HepG2 (cell line): Measurements from ENCODE around the gene CFAP73. TPM values are rescaled to one million over a fixed set of nuclear protein-coding genes. Genes with fewer than 3 reads are reported as not detected.

ENCODE experiments used
- ATAC-seq: fragments of 200-7000 bp; cut with Tn5 transposase; 3 replicates; pipeline ENCODE4 v1.9.1; 2020; ENCODE audit warnings: mild to moderate bottlenecking, moderate library complexity
- BruUV-seq: library from RNA; stranded (reverse); fragments of 400-500 nt; replicated peaks from 2 replicates; lab custom pipeline; 2021; lab: Mats Ljungman, UMichigan
- CTCF ChIA-PET: fragments of 300-600 bp; formaldehyde crosslinking; extraction: SDS; loops from one replicate; lab custom pipeline; 2021; ENCODE audit warnings: low total read pairs, inconsistent platforms, low intra/inter-chr PET ratio; lab: Yijun Ruan, JAX
- POLR2A ChIA-PET: fragments of 350-600 bp; sonication (Branson Sonifier 250); formaldehyde crosslinking; loops from one replicate; lab custom pipeline; 2020; ENCODE audit warnings: antibody characterized with exemption, inconsistent platforms; lab: Yijun Ruan, JAX
- DNase-seq: peaks from one replicate; pipeline ENCODE4 v3.0.0-alpha.2; 2015; ENCODE audit warnings: low spot score
- FAIRE-seq: peaks from 3 replicates; lab custom pipeline; 2011; peaks lifted over from hg19 to GRCh38; lab: Jason Lieb, UNC
- H2AFZ ChIP-seq: one replicate; pipeline ENCODE4 v1.6.1; 2011; ENCODE audit warnings: low read length, inconsistent platforms
- H3K27ac ChIP-seq: fragments of 300-600 bp; 3 replicates; pipeline ENCODE4 v1.8.0; 2011; ENCODE audit warnings: mixed run types, mild to moderate bottlenecking, mixed read lengths, low read length, inconsistent platforms; ENCODE audit not compliant: insufficient read depth; ENCODE audit errors: extremely low read length
- H3K27me3 ChIP-seq, 2 experiments: fragments of 200-600 bp in 1 of 2; 2 replicates in 1 of 2; 3 replicates in 1 of 2; pipeline versions ENCODE4 v1.6.0 to v1.8.0; 2011; ENCODE audit warnings: low read length in 2 of 2, mild to moderate bottlenecking in 2 of 2, moderate library complexity in 2 of 2, inconsistent platforms in 1 of 2; ENCODE audit not compliant: insufficient read depth in 2 of 2, control insufficient read depth in 1 of 2
- H3K36me3 ChIP-seq, 2 experiments: fragments of 200-600 bp in 1 of 2; replicated peaks in 1 of 2; 2 replicates in 1 of 2; 3 replicates in 1 of 2; pipeline versions ENCODE4 v1.5.1 to v1.8.0; 2011; ENCODE audit warnings: low read length in 2 of 2, inconsistent platforms in 1 of 2; ENCODE audit not compliant: insufficient read depth in 2 of 2, control insufficient read depth in 1 of 2
- H3K4me1 ChIP-seq: 2 replicates; pipeline ENCODE4 v1.5.1; 2012; ENCODE audit warnings: low read length, inconsistent platforms; ENCODE audit not compliant: insufficient read depth
- H3K4me2 ChIP-seq: 2 replicates; pipeline ENCODE4 v1.6.0; 2011; ENCODE audit warnings: low read depth, low read length, inconsistent platforms
- H3K4me3 ChIP-seq, 3 experiments: fragments of 200-600 bp in 1 of 3; sonication (generic), shearing (Covaris generic) in 1 of 3; replicated peaks in 1 of 3; 2 replicates each; pipeline ENCODE4 v1.5.1; 2011 to 2016; ENCODE audit warnings: low read length in 3 of 3, inconsistent platforms in 2 of 3, low read depth in 2 of 3, mild to moderate bottlenecking in 2 of 3, control low read depth in 1 of 3, mixed read lengths in 1 of 3; ENCODE audit not compliant: insufficient read depth in 1 of 3
- H3K79me2 ChIP-seq: one replicate; pipeline ENCODE4 v1.6.1; 2011; ENCODE audit warnings: low read length, inconsistent platforms; ENCODE audit not compliant: insufficient read depth
- H3K9ac ChIP-seq: 2 replicates; pipeline ENCODE4 v1.6.0; 2011; ENCODE audit warnings: mild to moderate bottlenecking, low read depth, low read length, inconsistent platforms; ENCODE audit not compliant: insufficient read depth
- H3K9me3 ChIP-seq: 2 replicates; pipeline ENCODE4 v1.5.1; 2012; ENCODE audit warnings: mild to moderate bottlenecking, low read length
- H4K20me1 ChIP-seq: 2 replicates; pipeline ENCODE4 v1.6.0; 2011; ENCODE audit warnings: inconsistent platforms, mild to moderate bottlenecking, low read length, moderate library complexity; ENCODE audit not compliant: insufficient read depth
- AGO2 ChIP-seq: fragments of 200-400 bp; formaldehyde crosslinking; optimal IDR thresholded peaks from 2 replicates; pipeline ENCODE3; 2017; ENCODE audit warnings: mild to moderate bottlenecking, low read depth, low read length, moderate library complexity
- ATF7 ChIP-seq, 2 experiments: fragments of 450-650 bp in 1 of 2; sonication (generic) in 1 of 2; formaldehyde crosslinking in 1 of 2; IDR thresholded peaks; 2 replicates each; pipeline versions ENCODE4 v1.4.0 to v1.6.1; 2016 to 2020; ENCODE audit warnings: antibody characterized with exemption in 1 of 2, mild to moderate bottlenecking in 1 of 2, missing genetic modification reagents in 1 of 2
- HNF4A ChIP-seq: sonication (generic); formaldehyde crosslinking; IDR thresholded peaks from 2 replicates; pipeline ENCODE4 v1.4.0; 2020; ENCODE audit warnings: missing genetic modification reagents
- MAZ ChIP-seq, 2 experiments: sonication (generic) in 1 of 2; formaldehyde crosslinking in 1 of 2; IDR thresholded peaks; 2 replicates each; pipeline versions ENCODE4 v1.5.0 to v1.6.1; 2012 to 2020; ENCODE audit warnings: low read depth in 2 of 2, mild to moderate bottlenecking in 2 of 2, borderline replicate concordance in 1 of 2, improper control_type of control experiment in 1 of 2, low read length in 1 of 2, missing genetic modification reagents in 1 of 2, moderate library complexity in 1 of 2
- MXD4 ChIP-seq: IDR thresholded peaks from 2 replicates; pipeline ENCODE4 v1.6.1; 2016; ENCODE audit warnings: mild to moderate bottlenecking, missing biosample characterization, missing genetic modification reagents
- NFYB ChIP-seq: sonication (generic); formaldehyde crosslinking; IDR thresholded peaks from 2 replicates; pipeline ENCODE4 v1.4.0; 2020; ENCODE audit warnings: missing genetic modification reagents
- RCOR2 ChIP-seq: IDR thresholded peaks from 2 replicates; pipeline ENCODE4 v1.6.1; 2016; ENCODE audit warnings: missing biosample characterization, missing genetic modification reagents
- SNAPC2 ChIP-seq: sonication (generic); formaldehyde crosslinking; IDR thresholded peaks from 2 replicates; pipeline ENCODE4 v1.8.1; 2022; ENCODE audit warnings: mild to moderate bottlenecking, missing genetic modification reagents
- ZFX ChIP-seq: sonication (generic); formaldehyde crosslinking; IDR thresholded peaks from 2 replicates; pipeline ENCODE4 v1.4.0; 2020; ENCODE audit warnings: mild to moderate bottlenecking, low read depth, missing genetic modification reagents, moderate library complexity
- ZNF678 ChIP-seq: sonication (generic); formaldehyde crosslinking; IDR thresholded peaks from 2 replicates; pipeline ENCODE4 v1.4.0; 2020; ENCODE audit warnings: mild to moderate bottlenecking, missing genetic modification reagents
- ZNF768 ChIP-seq: sonication (generic); formaldehyde crosslinking; IDR thresholded peaks from 2 replicates; pipeline ENCODE4 v1.4.0; 2020; ENCODE audit warnings: missing genetic modification reagents
- ZNF777 ChIP-seq: sonication (generic); formaldehyde crosslinking; IDR thresholded peaks from 2 replicates; pipeline ENCODE4 v1.4.0; 2020; ENCODE audit warnings: missing genetic modification reagents
- WGBS: methylation state at CpG from one replicate; pipeline ENCODE4 v1.1.6; 2017; ENCODE audit warnings: low lambda C conversion rate; 5-methylcytosine and 5-hydroxymethylcytosine counted together
- in situ Hi-C: cut with HindIII; loops from 2 replicates; pipeline ENCODE4 v1.10.0; 2017; ENCODE audit warnings: low pct_unique_long_range_greater_than_20kb; ENCODE audit not compliant: extremely low pct_ligation_motif_present
- intact Hi-C: fragments of 100-400 bp; cut with micrococcal nuclease; formaldehyde crosslinking; loops from one replicate; pipeline ENCODE4 v1.10.0; 2022; ENCODE audit not compliant: unreplicated experiment
- polyA plus RNA-seq, 8 experiments: library from polyadenylated mRNA; depleted of rRNA in 3 of 8; stranded (reverse) in 7 of 8; unstranded in 1 of 8; fragments of >200 nt; fragmentation: Illumina TruSeq in 4 of 8; extraction: Trizol in 4 of 8; gene quantifications; 2 replicates each; pipeline versions ENCODE4 v1.2.1 to v1.2.3, GENCODE V29; 2011 to 2016; ENCODE audit warnings: low read depth in 4 of 8, missing spikeins in 1 of 8, mixed read lengths in 1 of 8; ENCODE audit not compliant: insufficient read depth in 1 of 8
- total RNA-seq, 5 experiments: library from RNA; depleted of rRNA; stranded (reverse); fragments of >200 nt; fragmentation: Illumina TruSeq; extraction: Trizol; gene quantifications; 2 replicates each; pipeline ENCODE4 v1.2.3, GENCODE V29; 2016; ENCODE audit warnings: low read depth in 1 of 5
- TF ChIP-seq, protein P1 (sequence below): sonication (generic); formaldehyde crosslinking; IDR thresholded peaks from 2 replicates; pipeline ENCODE4 v1.5.0; 2020; ENCODE audit warnings: mild to moderate bottlenecking, low read depth, missing genetic modification reagents, borderline replicate concordance
- TF ChIP-seq, protein P2 (sequence below): sonication (generic); formaldehyde crosslinking; IDR thresholded peaks from 2 replicates; pipeline ENCODE4 v1.4.0; 2020; ENCODE audit warnings: mild to moderate bottlenecking, missing genetic modification reagents
- TF ChIP-seq, protein P3 (sequence below): sonication (generic); formaldehyde crosslinking; IDR thresholded peaks from 2 replicates; pipeline ENCODE4 v1.4.0; 2020; ENCODE audit warnings: missing genetic modification reagents

CFAP73 gene
- total and polyA plus RNA-seq, 2 of the 13 experiments (the other 11 are each of a cell fraction or from before 2014, with no cell fraction given), result not detected

DNA sequence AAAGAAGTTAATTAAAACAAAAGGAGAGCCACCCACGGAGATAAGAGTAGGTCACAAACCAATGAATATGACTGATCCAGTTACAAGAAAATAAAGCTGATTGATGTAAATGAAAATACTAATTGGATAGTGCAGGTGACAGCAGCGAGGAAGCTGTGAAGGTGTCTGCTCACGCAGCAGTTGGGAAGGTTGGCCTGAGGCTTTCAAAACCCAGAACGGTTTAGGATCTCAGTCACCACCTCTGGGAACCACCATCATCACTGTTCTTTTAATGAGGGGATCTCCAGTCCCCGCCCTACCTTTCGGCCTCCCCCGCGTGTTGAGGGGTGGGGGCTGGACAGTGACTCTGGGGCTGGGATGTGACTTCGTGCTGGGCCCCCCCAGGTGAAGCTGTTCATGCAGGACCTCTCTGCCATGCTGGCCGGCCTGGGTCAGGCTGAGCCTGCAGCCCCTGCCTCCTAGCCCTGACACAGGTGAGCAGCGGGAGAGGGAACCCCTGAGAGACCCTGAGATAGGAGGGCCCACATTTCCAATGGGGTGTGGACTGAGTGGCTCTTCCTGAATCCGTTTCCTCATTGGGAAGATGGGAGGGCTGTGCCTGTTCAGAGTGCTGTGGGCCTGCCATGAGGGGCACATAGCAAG is 7.8 kb downstream of the CFAP73 start:
- in situ Hi-C loops, result loop anchor here (5.0 kb wide), 1 partner anchor 110 kb away; no protein-coding TSS in a partner anchor
- peaks cover 17 to 36% of the 10 kb centered on the region in 2 experiments for H3K36me3 ChIP-seq
- peaks cover 0 to 26% of the 10 kb centered on the region in 2 experiments; a peak in 4 of 5 replicates for H3K27me3 ChIP-seq
- ChIA-PET CTCF (no interaction called here), POLR2A (no interaction called here)
- intact Hi-C loops, result no loop called here
- H3K9me3 ChIP-seq, result no peaks in the 10 kb centered on the region
- no peak overlapping the region for H3K27ac ChIP-seq
- DNase-seq, result no peak
- H3K4me2 ChIP-seq, result no peak overlapping the region
- ATAC-seq, result no peak
- TF ChIP-seq MAZ (IDR thresholded peaks at IDR 0.05; ENCODE audit: borderline replicate concordance, low read depth, low read length) (no peak), MAZ (CRISPR knock-in tag; IDR thresholded peaks at IDR 0.05; ENCODE audit: low read depth) (0 out of 2 replicates have a peak, but pooled peaks have one; percentile 22), NFYB (CRISPR knock-in tag) (no peak), AGO2 (peak; percentile 79), RCOR2 (CRISPR knock-in tag) (no peak), SNAPC2 (no peak), ZNF678 (CRISPR knock-in tag) (no peak), HNF4A (no peak), ATF7 (IDR thresholded peaks at IDR 0.05) (no peak), ATF7 (CRISPR knock-in tag; IDR thresholded peaks at IDR 0.05) (no peak), ZNF777 (no peak), ZNF768 (no peak), ZFX (0 out of 2 replicates have a peak, but pooled peaks have one; percentile 13), MXD4 (CRISPR knock-in tag) (no peak)
- TF ChIP-seq, protein P1, sequence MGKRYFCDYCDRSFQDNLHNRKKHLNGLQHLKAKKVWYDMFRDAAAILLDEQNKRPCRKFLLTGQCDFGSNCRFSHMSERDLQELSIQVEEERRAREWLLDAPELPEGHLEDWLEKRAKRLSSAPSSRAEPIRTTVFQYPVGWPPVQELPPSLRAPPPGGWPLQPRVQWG (CRISPR knock-in tag), result no peak
- TF ChIP-seq, protein P2, sequence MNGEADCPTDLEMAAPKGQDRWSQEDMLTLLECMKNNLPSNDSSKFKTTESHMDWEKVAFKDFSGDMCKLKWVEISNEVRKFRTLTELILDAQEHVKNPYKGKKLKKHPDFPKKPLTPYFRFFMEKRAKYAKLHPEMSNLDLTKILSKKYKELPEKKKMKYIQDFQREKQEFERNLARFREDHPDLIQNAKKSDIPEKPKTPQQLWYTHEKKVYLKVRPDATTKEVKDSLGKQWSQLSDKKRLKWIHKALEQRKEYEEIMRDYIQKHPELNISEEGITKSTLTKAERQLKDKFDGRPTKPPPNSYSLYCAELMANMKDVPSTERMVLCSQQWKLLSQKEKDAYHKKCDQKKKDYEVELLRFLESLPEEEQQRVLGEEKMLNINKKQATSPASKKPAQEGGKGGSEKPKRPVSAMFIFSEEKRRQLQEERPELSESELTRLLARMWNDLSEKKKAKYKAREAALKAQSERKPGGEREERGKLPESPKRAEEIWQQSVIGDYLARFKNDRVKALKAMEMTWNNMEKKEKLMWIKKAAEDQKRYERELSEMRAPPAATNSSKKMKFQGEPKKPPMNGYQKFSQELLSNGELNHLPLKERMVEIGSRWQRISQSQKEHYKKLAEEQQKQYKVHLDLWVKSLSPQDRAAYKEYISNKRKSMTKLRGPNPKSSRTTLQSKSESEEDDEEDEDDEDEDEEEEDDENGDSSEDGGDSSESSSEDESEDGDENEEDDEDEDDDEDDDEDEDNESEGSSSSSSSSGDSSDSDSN (CRISPR knock-in tag), result no peak
- TF ChIP-seq, protein P3, sequence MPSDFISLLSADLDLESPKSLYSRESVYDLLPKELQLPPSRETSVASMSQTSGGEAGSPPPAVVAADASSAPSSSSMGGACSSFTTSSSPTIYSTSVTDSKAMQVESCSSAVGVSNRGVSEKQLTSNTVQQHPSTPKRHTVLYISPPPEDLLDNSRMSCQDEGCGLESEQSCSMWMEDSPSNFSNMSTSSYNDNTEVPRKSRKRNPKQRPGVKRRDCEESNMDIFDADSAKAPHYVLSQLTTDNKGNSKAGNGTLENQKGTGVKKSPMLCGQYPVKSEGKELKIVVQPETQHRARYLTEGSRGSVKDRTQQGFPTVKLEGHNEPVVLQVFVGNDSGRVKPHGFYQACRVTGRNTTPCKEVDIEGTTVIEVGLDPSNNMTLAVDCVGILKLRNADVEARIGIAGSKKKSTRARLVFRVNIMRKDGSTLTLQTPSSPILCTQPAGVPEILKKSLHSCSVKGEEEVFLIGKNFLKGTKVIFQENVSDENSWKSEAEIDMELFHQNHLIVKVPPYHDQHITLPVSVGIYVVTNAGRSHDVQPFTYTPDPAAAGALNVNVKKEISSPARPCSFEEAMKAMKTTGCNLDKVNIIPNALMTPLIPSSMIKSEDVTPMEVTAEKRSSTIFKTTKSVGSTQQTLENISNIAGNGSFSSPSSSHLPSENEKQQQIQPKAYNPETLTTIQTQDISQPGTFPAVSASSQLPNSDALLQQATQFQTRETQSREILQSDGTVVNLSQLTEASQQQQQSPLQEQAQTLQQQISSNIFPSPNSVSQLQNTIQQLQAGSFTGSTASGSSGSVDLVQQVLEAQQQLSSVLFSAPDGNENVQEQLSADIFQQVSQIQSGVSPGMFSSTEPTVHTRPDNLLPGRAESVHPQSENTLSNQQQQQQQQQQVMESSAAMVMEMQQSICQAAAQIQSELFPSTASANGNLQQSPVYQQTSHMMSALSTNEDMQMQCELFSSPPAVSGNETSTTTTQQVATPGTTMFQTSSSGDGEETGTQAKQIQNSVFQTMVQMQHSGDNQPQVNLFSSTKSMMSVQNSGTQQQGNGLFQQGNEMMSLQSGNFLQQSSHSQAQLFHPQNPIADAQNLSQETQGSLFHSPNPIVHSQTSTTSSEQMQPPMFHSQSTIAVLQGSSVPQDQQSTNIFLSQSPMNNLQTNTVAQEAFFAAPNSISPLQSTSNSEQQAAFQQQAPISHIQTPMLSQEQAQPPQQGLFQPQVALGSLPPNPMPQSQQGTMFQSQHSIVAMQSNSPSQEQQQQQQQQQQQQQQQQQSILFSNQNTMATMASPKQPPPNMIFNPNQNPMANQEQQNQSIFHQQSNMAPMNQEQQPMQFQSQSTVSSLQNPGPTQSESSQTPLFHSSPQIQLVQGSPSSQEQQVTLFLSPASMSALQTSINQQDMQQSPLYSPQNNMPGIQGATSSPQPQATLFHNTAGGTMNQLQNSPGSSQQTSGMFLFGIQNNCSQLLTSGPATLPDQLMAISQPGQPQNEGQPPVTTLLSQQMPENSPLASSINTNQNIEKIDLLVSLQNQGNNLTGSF (CRISPR knock-in tag), result no peak
- no peaks in the 10 kb centered on the region for H3K79me2 ChIP-seq
- no peak overlapping the region for H3K9ac ChIP-seq
- peaks cover 4% of the 10 kb centered on the region; the same call in 1 of the 2 replicates for H4K20me1 ChIP-seq
- H2AFZ ChIP-seq, result no peak overlapping the region
- 98% methylated on average over 9 of the region's 12 CpGs for WGBS
- peaks cover 13% of the 10 kb centered on the region; the same call in 1 of the 2 replicates for H3K4me1 ChIP-seq
- H3K4me3 ChIP-seq, result no peak overlapping the region
- no TSS peak for BruUV-seq
- FAIRE-seq, result no peak
